Activated naive CD4-positive, alpha-beta T cell treated with anti-CD3 and anti-CD28 coated beads, Interleukin-2, amount 50 U/mL, for 16 hours (primary cell): ENCODE results near the gene TMEM131L.
"Not testable (repeated sequence)": the region's sequence is repeated elsewhere in the genome, so short reads cannot be mapped to it uniquely, and the experiment has no call there.

ENCODE experiments used
- DNase-seq: peaks from one replicate; pipeline ENCODE4 v3.0.0-alpha.2; 2020

Gene TMEM131L

GRCh38 chr4:153579872-153580271, 113.7 kb downstream of the TMEM131L start:
- DNase-seq = no peak

- no peak for DNase-seq
These were observed 117.0 kb downstream of the TMEM131L start for GRCh38 chr4:153582954-153583702.

- DNase-seq = no peak
These were observed 118.9 kb downstream of the TMEM131L start for GRCh38 chr4:153585026-153585425.

- DNase-seq = no peak
These were observed 123.8 kb downstream of the TMEM131L start for GRCh38 chr4:153589703-153590595.

- DNase-seq = no peak
These were observed 125.3 kb downstream of the TMEM131L start for GRCh38 chr4:153591441-153591840.

- DNase-seq = no peak
These were observed 125.9 kb downstream of the TMEM131L start for GRCh38 chr4:153592064-153592463.

GRCh38 chr4:153593161-153593560, 127.0 kb downstream of the TMEM131L start:
- DNase-seq = no peak

- no peak for DNase-seq
These were observed 128.1 kb downstream of the TMEM131L start for GRCh38 chr4:153594210-153594609.

GRCh38 chr4:153595894-153596601, 129.9 kb downstream of the TMEM131L start:
- DNase-seq = no peak

GRCh38 chr4:153602758-153603157, 136.6 kb downstream of the TMEM131L start:
- DNase-seq = no peak

GRCh38 chr4:153603258-153603657, 137.1 kb downstream of the TMEM131L start:
- DNase-seq = peak; percentile 58

GRCh38 chr4:153603835-153604234, 137.7 kb downstream of the TMEM131L start:
- DNase-seq = no peak

GRCh38 chr4:153609070-153609469, 142.9 kb downstream of the TMEM131L start:
- not testable (repeated sequence) for DNase-seq

GRCh38 chr4:153610623-153611376, 144.6 kb downstream of the TMEM131L start:
- no peak for DNase-seq

- no peak for DNase-seq
These were observed 145.5 kb downstream of the TMEM131L start for GRCh38 chr4:153611679-153612078.

- no peak for DNase-seq
These were observed 146.7 kb downstream of the TMEM131L start for GRCh38 chr4:153612878-153613277.

GRCh38 chr4:153616006-153616555, 149.9 kb downstream of the TMEM131L start:
- DNase-seq = peak; percentile 46

GRCh38 chr4:153618833-153619232, 152.7 kb downstream of the TMEM131L start:
- no peak for DNase-seq

GRCh38 chr4:153619811-153620210, 153.7 kb downstream of the TMEM131L start:
- no peak for DNase-seq

GRCh38 chr4:153620352-153620751, 154.2 kb downstream of the TMEM131L start:
- DNase-seq = no peak

- no peak for DNase-seq
These were observed 155.9 kb downstream of the TMEM131L start for GRCh38 chr4:153622093-153622492.

- no peak for DNase-seq
These were observed 156.6 kb downstream of the TMEM131L start for GRCh38 chr4:153622778-153623240.
